GM18519 (cell line): Measurements from ENCODE around the gene SRD5A1.

Source experiments
- ATAC-seq: cut with Tn5 transposase; IDR thresholded peaks from one replicate; pipeline ENCODE4 v1.9.1; 2021; ENCODE audit warnings: mild to moderate bottlenecking, moderate library complexity; ENCODE audit not compliant: unreplicated experiment, low FRiP score

Gene SRD5A1

GRCh38 chr5:6710551-6711318, 77.5 kb downstream of the SRD5A1 start:
- ATAC-seq = no peak

- ATAC-seq = no peak
Measured at GRCh38 chr5:6711409-6712141, 78.3 kb downstream of the SRD5A1 start.

- no peak for ATAC-seq
Measured at GRCh38 chr5:6712142-6712576, 78.9 kb downstream of the SRD5A1 start.

- peak; percentile 48 for ATAC-seq
Measured at GRCh38 chr5:6712577-6713273, 79.5 kb downstream of the SRD5A1 start.

GRCh38 chr5:6713274-6714225, 80.3 kb downstream of the SRD5A1 start, which contains the start of gene TENT4A:
TENT4A (plus strand) TSS chr5:6713432; CDS start chr5:6713984, 552 bp downstream.
- ATAC-seq = no peak

- no peak for ATAC-seq
Measured at GRCh38 chr5:6714226-6715041, 81.2 kb downstream of the SRD5A1 start.

- ATAC-seq = no peak
Measured at GRCh38 chr5:6715271-6715670, 82.0 kb downstream of the SRD5A1 start.

GRCh38 chr5:6715758-6716628, 82.8 kb downstream of the SRD5A1 start:
- ATAC-seq = no peak

GRCh38 chr5:6716629-6717149, 83.4 kb downstream of the SRD5A1 start:
- ATAC-seq = no peak

- no peak for ATAC-seq
Measured at GRCh38 chr5:6717247-6717646, 84.0 kb downstream of the SRD5A1 start.

GRCh38 chr5:6717687-6718086, 84.4 kb downstream of the SRD5A1 start:
- no peak for ATAC-seq

- ATAC-seq = no peak
Measured at GRCh38 chr5:6718161-6718681, 85.0 kb downstream of the SRD5A1 start.

GRCh38 chr5:6718718-6719117, 85.5 kb downstream of the SRD5A1 start:
- no peak for ATAC-seq

GRCh38 chr5:6719417-6719816, 86.2 kb downstream of the SRD5A1 start:
- ATAC-seq = no peak

GRCh38 chr5:6719896-6720560, 86.8 kb downstream of the SRD5A1 start:
- no peak for ATAC-seq

- no peak for ATAC-seq
Measured at GRCh38 chr5:6720561-6720921, 87.3 kb downstream of the SRD5A1 start.

GRCh38 chr5:6721442-6721841, 88.2 kb downstream of the SRD5A1 start:
- ATAC-seq = no peak
